Sigmoid colon (tissue), 7 donors: Measurements from ENCODE around the gene TSR3. TPM values are rescaled to one million over a fixed set of nuclear protein-coding genes. Genes with fewer than 3 reads are reported as not detected.

Experiments used
- DNase-seq: peaks from one replicate; pipeline ENCODE4 v3.0.0-alpha.2; 2019
- H3K27ac ChIP-seq, 4 donors: fragments of 200-600 bp; sonication (generic); one replicate each; pipeline ENCODE4 v1.5.1; 2016 to 2019; ENCODE audit warnings: mild to moderate bottlenecking in 1 of 4
- H3K27me3 ChIP-seq, 3 donors: fragments of 200-600 bp; sonication (generic); one replicate each; pipeline ENCODE4 v1.5.1; 2019; ENCODE audit warnings: mild to moderate bottlenecking in 1 of 3
- H3K36me3 ChIP-seq, 4 donors: fragments of 200-600 bp; sonication (generic); one replicate each; pipeline ENCODE4 v1.5.1; 2016 to 2019
- H3K4me1 ChIP-seq, 4 donors: fragments of 200-600 bp; sonication (generic); one replicate each; pipeline ENCODE4 v1.5.1; 2017 to 2019
- H3K4me3 ChIP-seq, 4 donors: fragments of 200-600 bp; sonication (generic); one replicate each; pipeline ENCODE4 v1.5.1; 2017 to 2019; ENCODE audit warnings: mild to moderate bottlenecking in 2 of 4, moderate library complexity in 1 of 4
- H3K9me3 ChIP-seq, 4 donors: fragments of 200-600 bp in 3 of 4; sonication (generic) in 3 of 4; one replicate each; pipeline versions ENCODE4 v1.5.1 to v1.6.1; 2013 to 2019
- EP300 ChIP-seq, 4 donors: sonication (generic); formaldehyde crosslinking; IDR thresholded peaks; one replicate each; pipeline ENCODE4 v1.6.1; 2017; ENCODE audit warnings: antibody characterized with exemption in 4 of 4
- POLR2A ChIP-seq, 2 donors: fragments of 450-650 bp; IDR thresholded peaks; one replicate each; pipeline ENCODE4 v1.6.1; 2016; ENCODE audit warnings: antibody characterized with exemption in 2 of 2, mild to moderate bottlenecking in 2 of 2, moderate library complexity in 2 of 2
- POLR2AphosphoS5 ChIP-seq, 4 donors: sonication (generic); formaldehyde crosslinking; IDR thresholded peaks; one replicate each; pipeline ENCODE4 v1.6.1; 2017; ENCODE audit warnings: antibody characterized with exemption in 4 of 4
- WGBS, 2 donors: extraction: QIAGEN DNeasy Blood & Tissue Kit; methylation state at CpG; one replicate each; pipeline ENCODE4 v1.1.7; 2013; 5-methylcytosine and 5-hydroxymethylcytosine counted together
- intact Hi-C: fragments of 100-400 bp; cut with DNase I; formaldehyde crosslinking; loops from one replicate; pipeline ENCODE4 v1.15.1; 2023
- polyA plus RNA-seq, 3 donors: library from polyadenylated mRNA; stranded (reverse); fragments of 200-250 nt; gene quantifications; one replicate each; pipeline ENCODE4 v1.2.3, GENCODE V29; 2013
- total RNA-seq, 4 donors: library from RNA; depleted of rRNA; stranded (reverse); fragments of >200 nt; gene quantifications; one replicate each; pipeline ENCODE4 v1.1.0, GENCODE V29; 2016
- TF ChIP-seq, protein P1 (sequence below), 4 experiments: fragments of 450-650 bp in 3 of 4; fragments of 200-600 bp in 1 of 4; IDR thresholded peaks; one replicate each; pipeline ENCODE4 v1.5.1; 2016 to 2019; ENCODE audit warnings: antibody characterized with exemption in 4 of 4, mild to moderate bottlenecking in 3 of 4, moderate library complexity in 2 of 4
- donor health status: healthy with polysubstance abuse.
- donor health status: Bipolar disorder and iron deficiency.
- donor health status: healthy.

TSR3 gene
- total and polyA plus RNA-seq, 7 donors = 59.0 to 107 (median 83.4) TPM

DNA sequence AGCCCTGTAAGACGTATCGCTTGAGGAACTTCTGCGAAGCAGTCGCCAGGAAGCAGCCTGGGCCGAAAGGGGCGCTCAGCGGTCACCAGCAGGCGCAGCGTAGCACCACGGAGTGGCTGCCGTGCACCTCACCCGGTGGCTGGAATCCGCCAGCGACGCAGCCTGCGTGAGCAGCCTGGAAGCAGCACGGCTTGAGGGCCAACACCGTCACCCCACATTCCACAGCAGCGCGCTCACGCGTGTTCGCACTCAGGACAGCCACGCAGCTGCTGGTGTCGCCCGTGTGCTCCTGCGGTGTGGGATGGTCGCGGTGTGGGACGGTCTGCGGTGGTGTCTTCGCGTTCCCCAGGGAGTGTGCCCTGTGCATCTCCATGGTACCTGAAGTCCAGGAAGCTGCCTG lies 32.6 kb downstream of the TSR3 start:
- Histone ChIP-seq H3K36me3 (peaks cover 60 to 100% (median 82%) of the 10 kb centered on the region in 4 donors), H3K27ac (no peak overlapping the region), H3K9me3 (no peaks in the 10 kb centered on the region), H3K27me3 (no peaks in the 10 kb centered on the region), H3K4me1 (peaks cover 0 to 11% (median 6%) of the 10 kb centered on the region in 4 donors), H3K4me3 (no peak overlapping the region)
- TF ChIP-seq EP300 (IDR thresholded peaks at IDR 0.05) (no peak), POLR2AphosphoS5 (IDR thresholded peaks at IDR 0.05) (no peak), POLR2A (IDR thresholded peaks at IDR 0.05) (no peak)
- TF ChIP-seq, protein P1, sequence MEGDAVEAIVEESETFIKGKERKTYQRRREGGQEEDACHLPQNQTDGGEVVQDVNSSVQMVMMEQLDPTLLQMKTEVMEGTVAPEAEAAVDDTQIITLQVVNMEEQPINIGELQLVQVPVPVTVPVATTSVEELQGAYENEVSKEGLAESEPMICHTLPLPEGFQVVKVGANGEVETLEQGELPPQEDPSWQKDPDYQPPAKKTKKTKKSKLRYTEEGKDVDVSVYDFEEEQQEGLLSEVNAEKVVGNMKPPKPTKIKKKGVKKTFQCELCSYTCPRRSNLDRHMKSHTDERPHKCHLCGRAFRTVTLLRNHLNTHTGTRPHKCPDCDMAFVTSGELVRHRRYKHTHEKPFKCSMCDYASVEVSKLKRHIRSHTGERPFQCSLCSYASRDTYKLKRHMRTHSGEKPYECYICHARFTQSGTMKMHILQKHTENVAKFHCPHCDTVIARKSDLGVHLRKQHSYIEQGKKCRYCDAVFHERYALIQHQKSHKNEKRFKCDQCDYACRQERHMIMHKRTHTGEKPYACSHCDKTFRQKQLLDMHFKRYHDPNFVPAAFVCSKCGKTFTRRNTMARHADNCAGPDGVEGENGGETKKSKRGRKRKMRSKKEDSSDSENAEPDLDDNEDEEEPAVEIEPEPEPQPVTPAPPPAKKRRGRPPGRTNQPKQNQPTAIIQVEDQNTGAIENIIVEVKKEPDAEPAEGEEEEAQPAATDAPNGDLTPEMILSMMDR (IDR thresholded peaks at IDR 0.05) = no peak
- intact Hi-C loops = no loop called here
- DNase-seq = no peak
- WGBS, 2 donors = 93 to 95% methylated on average over 33 of the region's 33 CpGs

DNA sequence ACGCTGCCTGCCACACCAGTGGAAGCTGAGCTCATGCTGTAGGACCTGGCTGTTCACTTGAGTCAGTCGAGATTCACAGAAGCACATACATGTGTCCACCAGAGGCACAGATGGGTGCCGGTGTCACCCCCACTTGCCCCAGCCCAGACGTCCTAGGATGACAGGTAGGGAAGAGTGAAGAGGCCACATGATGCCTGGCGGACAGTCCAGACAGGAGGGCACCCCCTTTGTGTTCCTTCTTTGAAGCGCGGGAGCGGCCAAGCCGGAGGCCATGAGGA lies 33.5 kb downstream of the TSR3 start:
- no peaks in the 10 kb centered on the region for H3K27me3 ChIP-seq
- DNase-seq = no peak
- 80 to 84% methylated on average over 9 of the region's 9 CpGs for WGBS, 2 donors
- TF ChIP-seq EP300 (IDR thresholded peaks at IDR 0.05) = no peak
- peak in 1 of 4 donors; percentile 4 for TF ChIP-seq POLR2AphosphoS5 (IDR thresholded peaks at IDR 0.05)
- no peak for TF ChIP-seq POLR2A (IDR thresholded peaks at IDR 0.05)
- TF ChIP-seq, protein P1 (IDR thresholded peaks at IDR 0.05) = no peak
- no peaks in the 10 kb centered on the region for H3K9me3 ChIP-seq
- H3K36me3 ChIP-seq = peaks cover 62 to 96% (median 80%) of the 10 kb centered on the region in 4 donors
- no peak overlapping the region for H3K4me3 ChIP-seq
- H3K27ac ChIP-seq = no peak overlapping the region
- intact Hi-C loops = no loop called here
- H3K4me1 ChIP-seq = peaks cover 0 to 19% (median 14%) of the 10 kb centered on the region in 4 donors

DNA sequence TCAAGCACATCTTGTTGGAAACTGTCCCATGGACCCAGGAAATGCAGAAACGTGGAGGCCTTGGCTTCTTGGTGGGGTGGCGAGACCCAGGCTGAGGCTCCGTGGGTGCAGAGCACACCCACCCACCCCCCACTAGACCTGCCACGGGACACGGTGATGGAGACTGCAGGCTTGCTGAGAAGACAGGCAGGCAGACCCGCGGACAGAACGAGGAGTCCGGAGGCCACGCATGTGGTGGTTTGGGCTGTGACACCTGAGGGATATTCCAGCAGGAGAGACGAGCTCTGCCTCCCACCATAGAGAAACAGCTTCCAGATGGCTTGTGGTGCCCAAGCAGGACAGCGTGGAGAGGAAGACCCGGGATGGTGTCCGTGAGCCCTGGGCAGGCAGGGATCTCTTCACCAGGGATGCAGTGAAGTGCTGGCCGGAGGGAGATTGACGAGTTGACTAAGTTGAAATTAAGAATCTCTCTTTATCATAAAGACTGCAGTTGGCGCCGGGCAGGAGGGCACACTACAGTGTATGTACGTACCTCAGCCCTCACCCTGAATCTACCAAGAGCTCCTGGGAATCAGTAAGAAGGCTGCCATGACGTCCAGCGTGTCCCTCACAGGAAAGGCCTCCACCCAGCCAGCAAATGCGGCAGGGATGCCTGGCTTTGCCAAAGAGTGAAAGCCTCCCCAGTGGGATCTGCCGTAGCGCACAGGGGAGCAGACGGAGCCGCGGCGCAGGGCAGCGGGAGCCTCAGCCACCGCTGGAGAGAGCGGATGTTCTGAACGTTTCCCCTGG lies 34.0 kb downstream of the TSR3 start:
- Histone ChIP-seq H3K27me3 (no peaks in the 10 kb centered on the region), H3K4me3 (no peak overlapping the region), H3K9me3 (no peaks in the 10 kb centered on the region), H3K36me3 (peaks cover 62 to 94% (median 77%) of the 10 kb centered on the region in 4 donors), H3K27ac (no peak overlapping the region), H3K4me1 (peaks cover 0 to 24% (median 19%) of the 10 kb centered on the region in 4 donors)
- intact Hi-C loops = no loop called here
- DNase-seq = no peak
- TF ChIP-seq, protein P1 (IDR thresholded peaks at IDR 0.05) = no peak
- TF ChIP-seq POLR2AphosphoS5 (IDR thresholded peaks at IDR 0.05) = no peak
- TF ChIP-seq EP300 (IDR thresholded peaks at IDR 0.05) = no peak
- TF ChIP-seq POLR2A (IDR thresholded peaks at IDR 0.05) = no peak
- WGBS, 2 donors = 94% methylated on average over 32 of the region's 32 CpGs

DNA sequence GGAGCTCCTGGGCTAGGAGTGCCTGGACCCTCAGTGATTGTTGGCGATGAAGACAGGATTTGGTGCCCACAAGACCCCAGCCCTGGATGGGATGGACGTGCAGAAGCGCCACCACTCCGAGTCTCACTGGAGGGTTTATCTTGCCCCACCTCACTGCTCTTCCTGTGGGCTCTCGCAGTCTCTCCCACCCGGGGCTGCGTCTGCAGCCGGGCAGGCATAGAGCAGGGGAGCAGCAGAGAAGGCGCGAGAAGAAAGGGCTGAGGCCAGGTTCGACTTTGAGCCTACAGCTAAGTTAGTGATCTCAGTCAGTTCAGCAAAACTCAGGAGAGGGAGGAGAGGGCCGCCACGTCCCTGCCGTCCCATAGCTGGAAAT lies 35.7 kb downstream of the TSR3 start:
- no peak overlapping the region for H3K4me3 ChIP-seq
- H3K9me3 ChIP-seq = no peaks in the 10 kb centered on the region
- peaks cover 0 to 40% (median 36%) of the 10 kb centered on the region in 4 donors for H3K4me1 ChIP-seq
- TF ChIP-seq POLR2AphosphoS5 (IDR thresholded peaks at IDR 0.05) = no peak
- TF ChIP-seq POLR2A (IDR thresholded peaks at IDR 0.05) = no peak
- TF ChIP-seq EP300 (IDR thresholded peaks at IDR 0.05) = no peak
- TF ChIP-seq, protein P1 (IDR thresholded peaks at IDR 0.05) = no peak
- DNase-seq = no peak
- H3K36me3 ChIP-seq = peaks cover 59 to 84% (median 72%) of the 10 kb centered on the region in 4 donors
- H3K27me3 ChIP-seq = no peaks in the 10 kb centered on the region
- 93 to 94% methylated on average over 14 of the region's 14 CpGs for WGBS, 2 donors
- no peak overlapping the region for H3K27ac ChIP-seq
- intact Hi-C loops = no loop called here
